Neural progenitor cell (in vitro differentiated cells): ENCODE measurements around the gene PRDM1. TPM values are rescaled to one million over a fixed set of nuclear protein-coding genes. Genes with fewer than 3 reads are reported as not detected.

Source experiments
- DNase-seq: peaks from one replicate; pipeline ENCODE4 v3.0.0-alpha.2; 2016; ENCODE audit warnings: low spot score
- H2AFZ ChIP-seq: fragments of 200-600 bp; sonication (generic); replicated peaks from 2 replicates; pipeline ENCODE4 v1.6.1; 2016; ENCODE audit warnings: antibody characterized with exemption
- H3F3A ChIP-seq: fragments of 200-600 bp; sonication (generic); 2 replicates; pipeline ENCODE4 v1.6.1; 2016; ENCODE audit warnings: antibody characterized with exemption, low read depth
- H3K27ac ChIP-seq: fragments of 200-600 bp; sonication (generic); 2 replicates; pipeline ENCODE4 v1.5.1; 2016; ENCODE audit warnings: mild to moderate bottlenecking
- H3K27me3 ChIP-seq: fragments of 200-600 bp; sonication (generic); 2 replicates; pipeline ENCODE4 v1.6.1; 2016; ENCODE audit warnings: mild to moderate bottlenecking, moderate library complexity
- H3K36me3 ChIP-seq: fragments of 200-600 bp; sonication (generic); 2 replicates; pipeline ENCODE4 v1.5.1; 2016
- H3K4me1 ChIP-seq: fragments of 200-600 bp; sonication (generic); 2 replicates; pipeline ENCODE4 v1.6.1; 2016; ENCODE audit warnings: mixed run types
- H3K4me2 ChIP-seq: fragments of 200-600 bp; sonication (generic); 2 replicates; pipeline ENCODE4 v1.6.1; 2016
- H3K4me3 ChIP-seq: fragments of 200-600 bp; sonication (generic); 2 replicates; pipeline ENCODE4 v1.5.1; 2016
- H3K79me2 ChIP-seq: fragments of 200-600 bp; sonication (generic); 2 replicates; pipeline ENCODE4 v1.6.1; 2016; ENCODE audit warnings: low read depth
- H3K9ac ChIP-seq: fragments of 200-600 bp; sonication (generic); 2 replicates; pipeline ENCODE4 v1.6.1; 2016
- H3K9me3 ChIP-seq: fragments of 200-600 bp; sonication (generic); 2 replicates; pipeline ENCODE4 v1.5.1; 2016; ENCODE audit warnings: low read depth
- H4K20me1 ChIP-seq: fragments of 200-600 bp; sonication (generic); 2 replicates; pipeline ENCODE4 v1.6.1; 2016; ENCODE audit warnings: low read depth
- H3K27ac Mint-ChIP-seq: 3 replicates; pipeline ENCODE4 v1.8.0; 2021; ENCODE audit warnings: mixed read lengths
- H3K27me3 Mint-ChIP-seq: 2 replicates; pipeline ENCODE4 v1.8.0; 2022; ENCODE audit warnings: low read depth, mild to moderate bottlenecking, inconsistent platforms, moderate library complexity, mixed read lengths; ENCODE audit not compliant: insufficient read depth
- H3K36me3 Mint-ChIP-seq: 3 replicates; pipeline ENCODE4 v1.8.0; 2021; ENCODE audit warnings: mixed read lengths
- H3K4me1 Mint-ChIP-seq: 3 replicates; pipeline ENCODE4 v1.8.0; 2021; ENCODE audit warnings: mixed read lengths
- H3K4me3 Mint-ChIP-seq: 3 replicates; pipeline ENCODE4 v1.8.0; 2021; ENCODE audit warnings: mild to moderate bottlenecking, moderate library complexity, mixed read lengths
- H3K9me3 Mint-ChIP-seq: 3 replicates; pipeline ENCODE4 v1.8.0; 2020; ENCODE audit warnings: mixed read lengths
- CTCF ChIP-seq: fragments of 200-600 bp; sonication (generic); IDR thresholded peaks from 2 replicates; pipeline ENCODE4 v1.5.1; 2017; ENCODE audit warnings: antibody characterized with exemption, mild to moderate bottlenecking
- EZH2 ChIP-seq: fragments of 200-600 bp; sonication (generic); IDR thresholded peaks from 2 replicates; pipeline ENCODE4 v1.6.1; 2017; ENCODE audit warnings: antibody characterized with exemption, mild to moderate bottlenecking, moderate library complexity
- EZH2phosphoT487 ChIP-seq: fragments of 200-600 bp; sonication (generic); IDR thresholded peaks from 2 replicates; pipeline ENCODE4 v1.6.1; 2017; ENCODE audit warnings: antibody characterized with exemption
- total RNA-seq: library from RNA; depleted of rRNA; stranded (reverse); fragments of >200 nt; gene quantifications from 2 replicates; pipeline ENCODE4 v1.2.3, GENCODE V29; 2015; ENCODE audit warnings: low replicate concordance

PRDM1 gene
- total RNA-seq, 1 donor from 2014 or later = 0.37 TPM

GRCh38 chr6:106051226-106051625 lies 34.9 kb upstream of the PRDM1 start:
- H3K27me3 Mint-ChIP-seq = peaks cover 7% of the 10 kb centered on the region
- no peak overlapping the region for H3K4me3 Mint-ChIP-seq
- H3K4me1 ChIP-seq = peaks cover 53% of the 10 kb centered on the region
- no peaks in the 10 kb centered on the region for H3K27me3 ChIP-seq
- H2AFZ ChIP-seq = no peak overlapping the region
- H3K36me3 ChIP-seq = no peaks in the 10 kb centered on the region
- peak overlapping the region; percentile 58 for H3K4me2 ChIP-seq
- peak overlapping the region; percentile 31 for H3K27ac Mint-ChIP-seq
- peaks cover 28% of the 10 kb centered on the region for H3K4me1 Mint-ChIP-seq
- peaks cover 16% of the 10 kb centered on the region for H3F3A ChIP-seq
- no peak overlapping the region for H3K9ac ChIP-seq
- H3K9me3 ChIP-seq = no peaks in the 10 kb centered on the region
- no peaks in the 10 kb centered on the region for H3K79me2 ChIP-seq
- H3K4me3 ChIP-seq = peak overlapping the region; percentile 10
- H3K36me3 Mint-ChIP-seq = no peaks in the 10 kb centered on the region
- H3K27ac ChIP-seq = peak overlapping the region; percentile 70
- H3K9me3 Mint-ChIP-seq = no peaks in the 10 kb centered on the region
- DNase-seq = peak; percentile 86
- TF ChIP-seq CTCF (no peak), EZH2phosphoT487 (no peak), EZH2 (no peak)
- H4K20me1 ChIP-seq = no peaks in the 10 kb centered on the region

GRCh38 chr6:106053484-106054205 lies 32.5 kb upstream of the PRDM1 start:
- no peak overlapping the region for H3K9ac ChIP-seq
- H3F3A ChIP-seq = peaks cover 21% of the 10 kb centered on the region
- H3K36me3 Mint-ChIP-seq = no peaks in the 10 kb centered on the region
- H3K4me1 Mint-ChIP-seq = peaks cover 28% of the 10 kb centered on the region
- no peak for DNase-seq
- H3K27ac ChIP-seq = no peak overlapping the region
- H3K9me3 Mint-ChIP-seq = no peaks in the 10 kb centered on the region
- no peak overlapping the region for H3K4me2 ChIP-seq
- H3K79me2 ChIP-seq = no peaks in the 10 kb centered on the region
- no peak for TF ChIP-seq CTCF
- no peak for TF ChIP-seq EZH2phosphoT487
- TF ChIP-seq EZH2 = no peak
- H3K4me1 ChIP-seq = peaks cover 57% of the 10 kb centered on the region
- no peaks in the 10 kb centered on the region for H3K27me3 ChIP-seq
- H3K27me3 Mint-ChIP-seq = peaks cover 4% of the 10 kb centered on the region
- no peak overlapping the region for H3K27ac Mint-ChIP-seq
- H3K4me3 ChIP-seq = no peak overlapping the region
- H4K20me1 ChIP-seq = no peaks in the 10 kb centered on the region
- no peaks in the 10 kb centered on the region for H3K36me3 ChIP-seq
- H3K4me3 Mint-ChIP-seq = no peak overlapping the region
- H3K9me3 ChIP-seq = no peaks in the 10 kb centered on the region
- H2AFZ ChIP-seq = no peak overlapping the region

GRCh38 chr6:106055489-106055888 lies 30.6 kb upstream of the PRDM1 start:
- H3K4me3 Mint-ChIP-seq = no peak overlapping the region
- H3K36me3 Mint-ChIP-seq = no peaks in the 10 kb centered on the region
- H4K20me1 ChIP-seq = no peaks in the 10 kb centered on the region
- no peak for DNase-seq
- peak overlapping the region; percentile 40 for H2AFZ ChIP-seq
- H3K9ac ChIP-seq = no peak overlapping the region
- peaks cover 21% of the 10 kb centered on the region for H3F3A ChIP-seq
- no peak for TF ChIP-seq EZH2phosphoT487
- TF ChIP-seq EZH2 = no peak
- TF ChIP-seq CTCF = no peak
- no peak overlapping the region for H3K27ac ChIP-seq
- H3K4me1 ChIP-seq = peaks cover 55% of the 10 kb centered on the region
- no peaks in the 10 kb centered on the region for H3K27me3 ChIP-seq
- no peaks in the 10 kb centered on the region for H3K79me2 ChIP-seq
- H3K4me3 ChIP-seq = no peak overlapping the region
- no peaks in the 10 kb centered on the region for H3K9me3 Mint-ChIP-seq
- no peak overlapping the region for H3K27ac Mint-ChIP-seq
- H3K36me3 ChIP-seq = no peaks in the 10 kb centered on the region
- no peak overlapping the region for H3K4me2 ChIP-seq
- no peaks in the 10 kb centered on the region for H3K27me3 Mint-ChIP-seq
- H3K9me3 ChIP-seq = no peaks in the 10 kb centered on the region
- H3K4me1 Mint-ChIP-seq = peaks cover 28% of the 10 kb centered on the region
